Measurements from ENCODE around the gene ACSS3.

- TF ChIP-seq CTCF (IDR thresholded peaks at IDR 0.05), result no peak
- no peak for TF ChIP-seq POLR2A (IDR thresholded peaks at IDR 0.05)
Measured at GRCh38 chr12:81211306-81211705, 133.4 kb downstream of the ACSS3 start.
